HG03571 (cell line): ENCODE results near the gene ERBB4.
A peak's percentile ranks its signal among the peaks of the same experiment; 100 is the strongest.
"Not testable (repeated sequence)": the region's sequence is repeated elsewhere in the genome, so short reads cannot be mapped to it uniquely, and the experiment has no call there.

Experiments used
- ATAC-seq: cut with Tn5 transposase; IDR thresholded peaks from one replicate; pipeline ENCODE4 v1.9.1; 2021; ENCODE audit not compliant: unreplicated experiment

The ERBB4 gene

GRCh38 chr2:211748339-211748738, 790.3 kb downstream of the ERBB4 start:
- no peak for ATAC-seq

- peak; percentile 93 for ATAC-seq
Observed at GRCh38 chr2:211745295-211746097, 793.1 kb downstream of the ERBB4 start.

GRCh38 chr2:211744379-211744778, 794.2 kb downstream of the ERBB4 start:
- ATAC-seq, result no peak

GRCh38 chr2:211741966-211742365, 796.6 kb downstream of the ERBB4 start:
- ATAC-seq, result no peak

GRCh38 chr2:211737282-211737681, 801.3 kb downstream of the ERBB4 start:
- ATAC-seq, result no peak

GRCh38 chr2:211730215-211730614, 808.4 kb downstream of the ERBB4 start:
- ATAC-seq, result no peak

- no peak for ATAC-seq
Observed at GRCh38 chr2:211729433-211729832, 809.2 kb downstream of the ERBB4 start.

GRCh38 chr2:211724933-211725332, 813.7 kb downstream of the ERBB4 start:
- ATAC-seq, result no peak

GRCh38 chr2:211723398-211723797, 815.2 kb downstream of the ERBB4 start:
- no peak for ATAC-seq

- no peak for ATAC-seq
Observed at GRCh38 chr2:211722928-211723327, 815.7 kb downstream of the ERBB4 start.

GRCh38 chr2:211721874-211722273, 816.7 kb downstream of the ERBB4 start:
- not testable (repeated sequence) for ATAC-seq

GRCh38 chr2:211709389-211709788, 829.2 kb downstream of the ERBB4 start:
- ATAC-seq, result no peak

- no peak for ATAC-seq
Observed at GRCh38 chr2:211692689-211693088, 845.9 kb downstream of the ERBB4 start.

GRCh38 chr2:211690736-211691135, 847.9 kb downstream of the ERBB4 start:
- ATAC-seq, result no peak

- ATAC-seq, result no peak
Observed at GRCh38 chr2:211688196-211688595, 850.4 kb downstream of the ERBB4 start.

- ATAC-seq, result no peak
Observed at GRCh38 chr2:211674715-211675114, 863.9 kb downstream of the ERBB4 start.

- ATAC-seq, result no peak
Observed at GRCh38 chr2:211673133-211673905, 865.3 kb downstream of the ERBB4 start.

- no peak for ATAC-seq
Observed at GRCh38 chr2:211671977-211672376, 866.6 kb downstream of the ERBB4 start.

- no peak for ATAC-seq
Observed at GRCh38 chr2:211665299-211665698, 873.3 kb downstream of the ERBB4 start.

GRCh38 chr2:211664321-211664720, 874.3 kb downstream of the ERBB4 start:
- ATAC-seq, result no peak

- no peak for ATAC-seq
Observed at GRCh38 chr2:211654211-211654780, 884.3 kb downstream of the ERBB4 start.

- no peak for ATAC-seq
Observed at GRCh38 chr2:211652327-211652726, 886.3 kb downstream of the ERBB4 start.
